ENCODE results near the gene ERCC5. TPM values are rescaled to one million over a fixed set of nuclear protein-coding genes. Genes with fewer than 3 reads are reported as not detected.

Gene ERCC5
- total RNA-seq, 6 experiments from 2014 or later: 54.1 to 64.4 (median 59.8) TPM

DNA sequence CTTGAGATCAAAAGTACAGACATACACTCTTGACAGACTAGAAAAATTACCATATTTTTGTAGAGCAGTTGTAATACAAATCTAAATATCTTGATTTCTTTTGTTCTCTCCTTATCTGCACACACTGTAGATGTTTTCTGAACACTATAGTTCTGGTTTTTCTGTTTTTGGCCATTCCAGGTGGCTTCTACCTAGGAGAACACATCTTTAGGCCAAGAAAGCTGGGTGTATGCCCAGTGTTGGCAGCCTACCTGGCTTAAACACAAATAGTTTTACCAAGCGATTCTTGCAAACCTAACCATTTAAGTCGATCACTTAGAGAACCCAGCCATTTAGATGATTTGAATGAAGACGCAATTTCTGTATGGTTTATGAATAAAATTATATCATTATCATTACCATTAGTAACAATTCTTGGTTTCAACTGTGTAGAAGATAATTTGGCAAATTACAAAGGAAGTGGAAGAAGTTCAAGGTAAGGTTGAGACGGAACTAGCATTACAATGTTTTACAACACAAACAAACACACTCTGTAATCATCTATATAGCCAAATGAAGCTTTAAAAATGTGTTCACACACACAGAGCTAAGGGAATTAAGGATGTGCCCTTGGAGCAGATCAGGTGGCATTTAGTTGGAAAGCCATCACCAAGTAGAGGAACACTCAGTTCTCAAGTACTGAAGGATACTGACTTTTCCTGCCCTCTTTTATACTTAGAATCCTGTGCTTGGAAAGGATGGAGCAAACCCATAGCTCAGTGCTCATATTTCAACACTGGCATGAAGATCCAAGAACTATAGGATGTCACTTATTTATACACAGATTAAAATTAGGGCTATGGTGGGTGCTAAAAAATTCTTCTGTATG is 36.2 kb downstream of the ERCC5 start:
- H3K9me3 Mint-ChIP-seq: no peaks in the 10 kb centered on the region
- no peak overlapping the region for H3K27ac Mint-ChIP-seq
- TF ChIP-seq, protein P1, sequence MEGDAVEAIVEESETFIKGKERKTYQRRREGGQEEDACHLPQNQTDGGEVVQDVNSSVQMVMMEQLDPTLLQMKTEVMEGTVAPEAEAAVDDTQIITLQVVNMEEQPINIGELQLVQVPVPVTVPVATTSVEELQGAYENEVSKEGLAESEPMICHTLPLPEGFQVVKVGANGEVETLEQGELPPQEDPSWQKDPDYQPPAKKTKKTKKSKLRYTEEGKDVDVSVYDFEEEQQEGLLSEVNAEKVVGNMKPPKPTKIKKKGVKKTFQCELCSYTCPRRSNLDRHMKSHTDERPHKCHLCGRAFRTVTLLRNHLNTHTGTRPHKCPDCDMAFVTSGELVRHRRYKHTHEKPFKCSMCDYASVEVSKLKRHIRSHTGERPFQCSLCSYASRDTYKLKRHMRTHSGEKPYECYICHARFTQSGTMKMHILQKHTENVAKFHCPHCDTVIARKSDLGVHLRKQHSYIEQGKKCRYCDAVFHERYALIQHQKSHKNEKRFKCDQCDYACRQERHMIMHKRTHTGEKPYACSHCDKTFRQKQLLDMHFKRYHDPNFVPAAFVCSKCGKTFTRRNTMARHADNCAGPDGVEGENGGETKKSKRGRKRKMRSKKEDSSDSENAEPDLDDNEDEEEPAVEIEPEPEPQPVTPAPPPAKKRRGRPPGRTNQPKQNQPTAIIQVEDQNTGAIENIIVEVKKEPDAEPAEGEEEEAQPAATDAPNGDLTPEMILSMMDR (IDR thresholded peaks at IDR 0.05): no peak
- H3K4me3 Mint-ChIP-seq: no peak overlapping the region
- no peak for DNase-seq
- no peaks in the 10 kb centered on the region for H3K27me3 Mint-ChIP-seq (ENCODE audit: insufficient read depth)
- no peaks in the 10 kb centered on the region; the same call in 1 of the 2 replicates for H3K36me3 Mint-ChIP-seq (ENCODE audit: low read depth)
- H3K4me1 Mint-ChIP-seq (ENCODE audit: low read depth): no peaks in the 10 kb centered on the region

GRCh38 chr13:102892503-102892902 is 46.7 kb downstream of the ERCC5 start:
- no peaks in the 10 kb centered on the region for H3K9me3 Mint-ChIP-seq
- H3K36me3 Mint-ChIP-seq (ENCODE audit: low read depth): no peaks in the 10 kb centered on the region
- peaks cover 6% of the 10 kb centered on the region; the same call in 1 of the 2 replicates for H3K27me3 Mint-ChIP-seq (ENCODE audit: insufficient read depth)
- H3K27ac Mint-ChIP-seq: no peak overlapping the region
- H3K4me1 Mint-ChIP-seq (ENCODE audit: low read depth): no peaks in the 10 kb centered on the region
- no peak overlapping the region for H3K4me3 Mint-ChIP-seq
- no peak for DNase-seq
- TF ChIP-seq, protein P1 (IDR thresholded peaks at IDR 0.05): no peak

DNA sequence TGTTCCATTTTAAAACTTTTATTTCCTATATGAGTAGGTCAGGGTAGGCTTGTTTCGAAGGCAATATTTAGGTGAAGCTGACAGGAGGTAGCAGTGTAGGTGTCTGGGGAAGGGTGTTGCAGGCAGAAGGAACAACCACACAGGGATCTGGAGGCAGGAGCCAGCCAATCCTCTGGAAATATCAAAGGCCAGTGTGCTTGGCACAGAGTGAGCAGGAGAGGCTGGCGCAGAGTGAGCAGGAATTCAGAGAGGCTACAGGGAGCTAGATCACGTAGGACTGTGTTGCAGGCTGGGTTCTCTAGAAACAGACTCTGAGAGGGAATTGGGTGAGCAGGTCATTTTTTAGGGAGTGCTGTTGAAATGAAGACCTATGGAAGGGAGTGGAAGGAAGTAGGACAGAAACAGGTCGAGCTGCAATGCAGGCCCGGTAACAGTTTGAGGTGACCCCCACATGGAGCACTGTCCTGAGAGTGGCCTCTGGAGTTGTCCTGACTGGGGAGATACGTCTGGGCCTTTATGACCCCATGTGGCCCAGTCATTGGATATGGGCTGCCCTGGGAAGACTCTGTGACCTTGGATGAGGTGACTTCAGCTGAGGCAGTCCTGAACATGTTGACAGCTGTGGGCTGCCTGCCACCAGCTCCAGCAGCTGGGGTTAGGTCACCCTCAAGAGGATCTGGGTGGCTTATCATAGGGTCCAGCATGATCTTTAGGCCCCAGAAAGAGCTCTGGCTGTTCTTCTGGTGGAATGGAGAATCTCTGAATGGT is 51.7 kb downstream of the ERCC5 start:
- Mint-ChIP-seq H3K27ac (no peak overlapping the region), H3K27me3 (ENCODE audit: insufficient read depth) (peaks cover 2% of the 10 kb centered on the region), H3K9me3 (no peaks in the 10 kb centered on the region), H3K36me3 (ENCODE audit: low read depth) (no peaks in the 10 kb centered on the region), H3K4me1 (ENCODE audit: low read depth) (peaks cover 10% of the 10 kb centered on the region), H3K4me3 (no peak overlapping the region)
- TF ChIP-seq, protein P1 (IDR thresholded peaks at IDR 0.05): no peak
- DNase-seq: no peak

GRCh38 chr13:102900193-102900608 is 54.4 kb downstream of the ERCC5 start:
- Mint-ChIP-seq H3K36me3 (ENCODE audit: low read depth) (no peaks in the 10 kb centered on the region), H3K9me3 (no peaks in the 10 kb centered on the region), H3K4me3 (no peak overlapping the region), H3K27ac (no peak overlapping the region), H3K4me1 (ENCODE audit: low read depth) (peaks cover 21% of the 10 kb centered on the region), H3K27me3 (ENCODE audit: insufficient read depth) (no peaks in the 10 kb centered on the region; the same call in 1 of the 2 replicates)
- TF ChIP-seq, protein P1 (IDR thresholded peaks at IDR 0.05): no peak
- DNase-seq: no peak

DNA sequence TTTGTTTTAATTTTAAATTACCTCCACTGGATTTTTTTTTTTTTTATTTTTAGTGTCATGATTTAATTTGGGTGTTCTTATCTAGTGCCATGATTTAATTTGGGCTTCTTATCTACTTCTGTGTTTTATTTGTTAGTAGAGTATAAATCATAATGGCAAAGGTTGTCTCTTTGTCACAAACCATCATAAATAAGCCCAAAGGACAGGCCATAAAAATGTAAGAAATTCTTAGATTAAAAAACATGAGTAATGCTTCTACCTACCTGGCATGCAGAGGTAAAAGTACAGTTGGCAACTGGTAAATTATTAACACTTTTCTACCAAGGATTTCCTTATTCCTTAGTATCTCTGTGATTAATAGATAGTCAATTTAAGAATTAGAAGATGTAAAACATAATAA is 55.2 kb downstream of the ERCC5 start:
- Mint-ChIP-seq H3K9me3 (no peaks in the 10 kb centered on the region), H3K36me3 (ENCODE audit: low read depth) (no peaks in the 10 kb centered on the region), H3K27me3 (ENCODE audit: insufficient read depth) (no peaks in the 10 kb centered on the region; the same call in 1 of the 2 replicates), H3K4me1 (ENCODE audit: low read depth) (peaks cover 21% of the 10 kb centered on the region), H3K4me3 (no peak overlapping the region), H3K27ac (no peak overlapping the region)
- no peak for DNase-seq
- TF ChIP-seq, protein P1 (IDR thresholded peaks at IDR 0.05): no peak

Data from HFFc6 (cell line).